Germinal center (tissue), 1 donor: Measurements from ENCODE around the gene TMEM234.
"Not testable (repeated sequence)": the region's sequence is repeated elsewhere in the genome, so short reads cannot be mapped to it uniquely, and the experiment has no call there.

Experiments
- DNase-seq: peaks from one replicate; pipeline ENCODE4 v3.0.0; 2012; ENCODE audit warnings: mixed read lengths, low spot score

The TMEM234 gene

GRCh38 chr1:32221980-32222755, at the start of gene TMEM234, which contains the start of gene EIF3I:
Gene TMEM234, minus strand, starts transcription at chr1:32222353. Its CDS starts 31 bp downstream, at chr1:32222322.
Gene EIF3I, plus strand, starts transcription at chr1:32222407. Its CDS starts 35 bp downstream, at chr1:32222442.
- DNase-seq: peak; percentile 92

GRCh38 chr1:32269744-32270143, 47.6 kb upstream of the TMEM234 start:
- DNase-seq: no peak

GRCh38 chr1:32266921-32267591, 44.9 kb upstream of the TMEM234 start:
- DNase-seq: no peak

GRCh38 chr1:32265846-32266245, 43.7 kb upstream of the TMEM234 start:
- no peak for DNase-seq

GRCh38 chr1:32263744-32264143, 41.6 kb upstream of the TMEM234 start:
- DNase-seq: peak; percentile 69

GRCh38 chr1:32263236-32263593, 41.1 kb upstream of the TMEM234 start:
- not testable (repeated sequence) for DNase-seq

- no peak for DNase-seq
Measured at GRCh38 chr1:32257227-32257508, 35.0 kb upstream of the TMEM234 start.

GRCh38 chr1:32256473-32257226, 34.5 kb upstream of the TMEM234 start:
- no peak for DNase-seq

GRCh38 chr1:32255072-32256071, 33.2 kb upstream of the TMEM234 start:
- no peak for DNase-seq

GRCh38 chr1:32250893-32251716, 29.0 kb upstream of the TMEM234 start, which contains the start of gene LCK:
Gene LCK, plus strand, starts transcription at chr1:32251265. Its CDS starts 23,065 bp downstream, at chr1:32274330.
- DNase-seq: peak; percentile 73

- peak; percentile 88 for DNase-seq
Measured at GRCh38 chr1:32249831-32250525, 27.8 kb upstream of the TMEM234 start.

- DNase-seq: peak; percentile 78
Measured at GRCh38 chr1:32247983-32248889, 26.1 kb upstream of the TMEM234 start.

GRCh38 chr1:32247452-32247851, 25.3 kb upstream of the TMEM234 start:
- no peak for DNase-seq

- no peak for DNase-seq
Measured at GRCh38 chr1:32246888-32247273, 24.7 kb upstream of the TMEM234 start, which contains the start of gene FAM167B. Gene FAM167B, plus strand, starts transcription at chr1:32247222. Its CDS starts 200 bp downstream, at chr1:32247422.

GRCh38 chr1:32242341-32242851, 20.2 kb upstream of the TMEM234 start:
- no peak for DNase-seq

GRCh38 chr1:32241001-32241763, 19.0 kb upstream of the TMEM234 start:
- peak; percentile 56 for DNase-seq

- DNase-seq: peak; percentile 61
Measured at GRCh38 chr1:32240140-32240951, 18.2 kb upstream of the TMEM234 start.
